Ovary (tissue), 10 donors: ENCODE data around the gene BMP3. TPM values are rescaled to one million over a fixed set of nuclear protein-coding genes. Genes with fewer than 3 reads are reported as not detected.

Experiments used
- DNase-seq, 5 donors: peaks; one replicate each; pipeline ENCODE4 v3.0.0-alpha.2; 2019 to 2020
- H3K27ac ChIP-seq, 2 donors: fragments of 200-600 bp; one replicate each; pipeline versions ENCODE4 v1.5.1 to v1.8.0; 2019 to 2022
- H3K27me3 ChIP-seq: fragments of 200-600 bp; one replicate; pipeline ENCODE4 v1.8.0; 2022
- H3K36me3 ChIP-seq: fragments of 200-600 bp; sonication (generic); one replicate; pipeline ENCODE4 v1.5.1; 2019
- H3K4me1 ChIP-seq: one replicate; pipeline ENCODE4 v1.8.1; 2013; ENCODE audit warnings: mild to moderate bottlenecking, moderate library complexity; ENCODE audit not compliant: insufficient read depth
- H3K4me3 ChIP-seq: fragments of 200-600 bp; sonication (generic); one replicate; pipeline ENCODE4 v1.5.1; 2017
- H3K9me3 ChIP-seq, 2 donors: fragments of 200-600 bp in 1 of 2; sonication (generic) in 1 of 2; one replicate each; pipeline versions ENCODE4 v1.5.1 to v1.8.1; 2013 to 2019; ENCODE audit warnings: mild to moderate bottlenecking in 1 of 2, moderate library complexity in 1 of 2
- EP300 ChIP-seq: sonication (generic); formaldehyde crosslinking; IDR thresholded peaks from one replicate; pipeline ENCODE4 v1.6.1; 2017; ENCODE audit warnings: antibody characterized with exemption
- POLR2A ChIP-seq: fragments of 450-650 bp; IDR thresholded peaks from one replicate; pipeline ENCODE4 v1.6.1; 2017; ENCODE audit warnings: antibody characterized with exemption, mild to moderate bottlenecking, moderate library complexity
- WGBS, 3 donors: extraction: QIAGEN DNeasy Blood & Tissue Kit in 1 of 3; methylation state at CpG; one replicate each; pipeline versions ENCODE4 v1.1.5 to v1.1.7; 2013 to 2017; 5-methylcytosine and 5-hydroxymethylcytosine counted together
- intact Hi-C, 4 donors: fragments of 100-400 bp; cut with DNase I; formaldehyde crosslinking; loops; one replicate each; pipeline versions ENCODE4 v1.11.0 to v1.15.1; 2022 to 2023
- long read RNA-seq, 3 donors: library from polyadenylated mRNA in 2 of 3; unstranded in 2 of 3; transcript quantifications; one replicate each; pipeline ENCODE4 v2.0.0 and lab custom pipeline, GENCODE V29; 2021 to 2026
- polyA plus RNA-seq, 2 donors: library from polyadenylated mRNA; stranded (reverse); fragments of 200-250 nt in 1 of 2; fragments of 350-450 nt in 1 of 2; fragmentation: Illumina TruSeq in 1 of 2; extraction: RNeasy Lipid Tissue Mini Kit (QIAGEN cat#74804) in 1 of 2; gene quantifications; one replicate each; pipeline ENCODE4 v1.2.3, GENCODE V29; 2013 to 2014
- total RNA-seq, 7 donors: library from RNA; depleted of rRNA in 2 of 7; stranded (reverse); fragments of >200 nt in 2 of 7; fragmentation: NEBNext Ultra II Directional in 3 of 7; extraction: Animal tissue kit (Norgen Biotek cat#: 25700) in 3 of 7; gene quantifications; one replicate each; pipeline versions ENCODE4 v1.1.0 to v1.2.4, GENCODE V29; 2016 to 2023
- TF ChIP-seq, protein P1 (sequence below), 3 donors: fragments of 450-650 bp in 2 of 3; fragments of 200-600 bp in 1 of 3; IDR thresholded peaks; one replicate each; pipeline versions ENCODE4 v1.5.1 to v1.8.0; 2016 to 2022; ENCODE audit warnings: antibody characterized with exemption in 3 of 3, mild to moderate bottlenecking in 1 of 3
- donor health status: DM: no; HTN: no; CAD: no; lungs with moderate emphysema.
- donor health status: DM: no; HTN: no; CAD: no.
- donor health status: Bipolar disorder and iron deficiency.
- donor health status: DM: yes; HTN: yes; CAD: no.
- donor health status: DM: no; HTN: no; CAD: no.
- donor health status: DM: yes; HTN: yes; CAD: no.

BMP3 gene, protein sequence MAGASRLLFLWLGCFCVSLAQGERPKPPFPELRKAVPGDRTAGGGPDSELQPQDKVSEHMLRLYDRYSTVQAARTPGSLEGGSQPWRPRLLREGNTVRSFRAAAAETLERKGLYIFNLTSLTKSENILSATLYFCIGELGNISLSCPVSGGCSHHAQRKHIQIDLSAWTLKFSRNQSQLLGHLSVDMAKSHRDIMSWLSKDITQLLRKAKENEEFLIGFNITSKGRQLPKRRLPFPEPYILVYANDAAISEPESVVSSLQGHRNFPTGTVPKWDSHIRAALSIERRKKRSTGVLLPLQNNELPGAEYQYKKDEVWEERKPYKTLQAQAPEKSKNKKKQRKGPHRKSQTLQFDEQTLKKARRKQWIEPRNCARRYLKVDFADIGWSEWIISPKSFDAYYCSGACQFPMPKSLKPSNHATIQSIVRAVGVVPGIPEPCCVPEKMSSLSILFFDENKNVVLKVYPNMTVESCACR
- total RNA-seq (10 to 100 TPM in 1 of 7 donors, 1 to 10 TPM in 5, under 1 TPM in 1; 0.56 to 10.1 (median 2.3) TPM), polyA plus RNA-seq (1 to 10 TPM; 7.8 to 7.9 TPM)
- long read RNA-seq, donor 1, full-length matches to known transcripts = 1 of 3 reads
- long read RNA-seq, donor 1, partial matches to known transcripts = 1 of 3 reads
- long read RNA-seq, donor 1, other reads (novel, unspliced or antisense) = 1 of 3 reads
- long read RNA-seq, donor 2 = 0 reads
- long read RNA-seq, donor 3, full-length matches to known transcripts = 8 of 9 reads
- long read RNA-seq, donor 3, partial matches to known transcripts = 0 of 9 reads
- long read RNA-seq, donor 3, other reads (novel, unspliced or antisense) = 1 of 9 reads

DNA sequence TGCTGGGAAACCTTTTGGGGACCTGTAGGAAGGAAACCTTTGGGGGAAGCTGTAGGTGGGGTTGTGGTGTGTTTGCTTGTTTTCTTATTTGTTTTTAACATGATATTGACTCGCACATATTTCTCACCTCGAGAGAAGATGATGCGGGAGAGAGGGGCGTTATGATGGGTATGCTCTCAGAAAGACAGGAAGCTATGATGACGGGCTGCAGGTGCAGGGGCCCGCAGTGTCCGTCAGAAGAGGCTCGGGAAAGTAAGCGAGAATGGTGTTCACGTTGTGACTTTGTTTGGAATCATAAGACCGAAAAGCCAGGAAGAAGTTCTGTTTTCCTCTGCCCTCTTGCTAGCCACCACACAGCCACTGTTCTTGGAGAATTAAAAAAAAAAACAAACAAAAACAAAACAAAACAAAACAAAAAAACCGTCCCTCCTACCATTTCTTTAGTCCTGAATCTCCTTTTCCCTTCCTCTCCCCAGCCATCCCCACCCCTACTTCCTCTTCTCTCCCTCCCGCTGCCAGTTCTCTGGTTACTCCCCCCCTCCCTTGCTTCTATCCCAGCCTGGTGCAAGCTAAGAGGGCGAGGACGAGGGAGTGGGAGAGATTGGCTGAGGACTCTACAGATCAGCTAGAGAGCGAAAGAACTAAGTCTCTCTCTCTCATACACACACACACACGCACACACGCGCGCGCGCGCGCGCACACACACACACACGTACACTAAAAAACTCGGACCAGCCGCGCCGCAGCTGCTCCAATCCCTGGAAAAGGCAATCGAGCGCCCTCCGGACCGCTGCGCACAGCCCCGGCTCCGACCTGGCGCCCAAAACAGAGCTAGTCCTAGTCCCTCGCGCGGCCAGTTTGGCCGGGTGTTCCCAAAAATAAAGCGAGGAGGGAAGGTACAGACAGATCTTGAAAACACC is at the start of gene BMP3:
Gene BMP3, plus strand, starts transcription at position 648 of the 920 bp plus-strand sequence. CDS start 577 bp downstream, outside the sequence.
- peaks cover 1% of the 10 kb centered on the region for H3K4me1 ChIP-seq
- H3K36me3 ChIP-seq = no peaks in the 10 kb centered on the region
- H3K9me3 ChIP-seq = no peaks in the 10 kb centered on the region
- TF ChIP-seq EP300 (no peak), POLR2A (no peak)
- TF ChIP-seq, protein P1, sequence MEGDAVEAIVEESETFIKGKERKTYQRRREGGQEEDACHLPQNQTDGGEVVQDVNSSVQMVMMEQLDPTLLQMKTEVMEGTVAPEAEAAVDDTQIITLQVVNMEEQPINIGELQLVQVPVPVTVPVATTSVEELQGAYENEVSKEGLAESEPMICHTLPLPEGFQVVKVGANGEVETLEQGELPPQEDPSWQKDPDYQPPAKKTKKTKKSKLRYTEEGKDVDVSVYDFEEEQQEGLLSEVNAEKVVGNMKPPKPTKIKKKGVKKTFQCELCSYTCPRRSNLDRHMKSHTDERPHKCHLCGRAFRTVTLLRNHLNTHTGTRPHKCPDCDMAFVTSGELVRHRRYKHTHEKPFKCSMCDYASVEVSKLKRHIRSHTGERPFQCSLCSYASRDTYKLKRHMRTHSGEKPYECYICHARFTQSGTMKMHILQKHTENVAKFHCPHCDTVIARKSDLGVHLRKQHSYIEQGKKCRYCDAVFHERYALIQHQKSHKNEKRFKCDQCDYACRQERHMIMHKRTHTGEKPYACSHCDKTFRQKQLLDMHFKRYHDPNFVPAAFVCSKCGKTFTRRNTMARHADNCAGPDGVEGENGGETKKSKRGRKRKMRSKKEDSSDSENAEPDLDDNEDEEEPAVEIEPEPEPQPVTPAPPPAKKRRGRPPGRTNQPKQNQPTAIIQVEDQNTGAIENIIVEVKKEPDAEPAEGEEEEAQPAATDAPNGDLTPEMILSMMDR (IDR thresholded peaks at IDR 0.05) = no peak
- intact Hi-C loops = no loop called here
- peak within 1 kb of the TSS in 1 of 2 donors; percentile 11 for H3K27ac ChIP-seq
- peak; percentile 20 to 80 (median 56) for DNase-seq
- WGBS, 3 donors = 1 to 4% (median 2%) methylated on average over 43 of the region's 43 CpGs
- peak within 1 kb of the TSS; percentile 33 for H3K4me3 ChIP-seq
- no peaks in the 10 kb centered on the region for H3K27me3 ChIP-seq

GRCh38 chr4:80986011-80986410 is 44.5 kb upstream of the BMP3 start:
- no peak overlapping the region for H3K4me3 ChIP-seq
- no peaks in the 10 kb centered on the region for H3K27me3 ChIP-seq
- no peak overlapping the region for H3K27ac ChIP-seq
- no peaks in the 10 kb centered on the region for H3K9me3 ChIP-seq
- no peaks in the 10 kb centered on the region for H3K4me1 ChIP-seq
- no peaks in the 10 kb centered on the region for H3K36me3 ChIP-seq
- TF ChIP-seq, protein P1 (IDR thresholded peaks at IDR 0.05) = no peak
- no peak for TF ChIP-seq POLR2A
- no peak for TF ChIP-seq EP300
- DNase-seq = no peak
- intact Hi-C loops = no loop called here

- intact Hi-C loops = loop anchor here in 2 of 4 donors (5.0 kb wide), 1 partner anchor 628 kb away; no protein-coding TSS in a partner anchor
- Histone ChIP-seq H3K27ac (no peak overlapping the region), H3K36me3 (no peaks in the 10 kb centered on the region), H3K4me1 (no peaks in the 10 kb centered on the region), H3K27me3 (no peaks in the 10 kb centered on the region), H3K9me3 (no peaks in the 10 kb centered on the region), H3K4me3 (no peak overlapping the region)
- DNase-seq = no peak
- TF ChIP-seq POLR2A = no peak
- TF ChIP-seq, protein P1 (IDR thresholded peaks at IDR 0.05) = peak in 2 of 3 donors; percentile 14 to 41
- 7 to 13% (median 13%) methylated on average over 2 of the region's 2 CpGs for WGBS, 3 donors
Observed at GRCh38 chr4:80989921-80990544, 40.5 kb upstream of the BMP3 start.
